CD4-positive, alpha-beta T cell treated with Interleukin-21 for 1 hour (primary cell): ENCODE data around the gene CCNY.

Source experiments
- DNase-seq: peaks from one replicate; pipeline ENCODE4 v3.0.0-alpha.2; 2020

CCNY gene

DNA sequence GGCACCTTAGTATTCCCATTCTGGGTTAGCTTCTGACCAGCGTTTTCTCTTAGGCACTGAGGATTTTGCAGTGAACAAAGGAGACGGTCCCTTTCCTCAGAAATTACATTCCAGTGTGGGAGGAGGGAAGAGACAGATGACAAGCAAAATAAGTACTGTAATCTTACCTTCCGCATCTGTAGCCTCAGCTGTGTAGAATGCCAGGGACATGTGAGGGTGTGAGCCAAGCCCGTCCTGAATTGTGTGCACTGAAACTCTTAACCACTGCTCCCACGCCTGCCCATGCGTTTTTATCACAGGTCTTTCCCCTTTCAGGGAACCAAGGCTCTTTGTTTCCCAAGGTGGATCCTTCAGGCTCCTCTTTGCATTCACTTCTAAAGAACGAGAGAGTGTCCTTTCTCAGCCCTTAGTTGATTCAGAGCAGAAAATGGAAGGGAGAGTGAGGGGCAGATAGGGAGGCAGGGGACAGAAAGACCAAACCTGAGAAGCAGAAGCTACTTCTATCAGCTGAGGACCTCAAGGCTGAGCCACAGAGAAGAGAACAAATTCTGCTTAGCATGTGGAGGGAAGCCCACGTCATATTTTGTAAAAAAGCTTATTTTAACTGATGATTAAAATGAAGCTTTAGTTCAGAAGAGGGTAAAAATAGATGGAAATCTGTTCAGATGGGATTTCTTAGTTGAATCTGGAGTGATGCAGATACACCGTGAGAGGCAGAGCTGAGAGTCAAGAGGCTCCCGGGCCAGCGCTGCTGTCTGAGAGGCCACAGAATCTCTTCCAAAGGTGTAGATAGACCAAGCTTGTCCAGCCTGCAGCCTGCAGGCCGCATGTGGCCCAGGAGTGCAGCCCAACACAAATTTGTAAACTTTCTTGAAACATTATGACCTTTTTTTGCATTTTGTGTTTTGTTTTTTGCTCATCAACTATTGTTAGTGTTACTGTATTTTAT, 122.5 kb downstream of the CCNY start:
- DNase-seq: no peak

DNA sequence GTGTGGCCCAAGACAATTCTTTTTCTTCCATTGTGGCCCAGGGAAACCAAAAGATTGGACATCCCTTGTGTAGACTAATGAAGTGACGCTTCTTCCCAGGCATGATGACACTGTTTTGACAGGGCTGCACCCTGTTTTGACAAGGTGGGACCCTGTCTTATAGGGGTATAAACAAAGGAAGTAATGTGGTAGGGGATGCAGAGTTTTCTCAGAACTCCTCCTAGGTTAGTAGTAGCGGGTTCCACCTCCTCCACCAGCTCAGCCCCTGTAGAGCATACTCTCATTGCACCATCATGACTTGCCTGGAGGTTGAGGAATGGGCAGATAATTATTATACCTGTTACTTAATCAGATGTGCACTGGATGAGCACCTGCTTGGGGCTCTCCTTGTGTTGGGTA, 123.1 kb downstream of the CCNY start:
- no peak for DNase-seq

DNA sequence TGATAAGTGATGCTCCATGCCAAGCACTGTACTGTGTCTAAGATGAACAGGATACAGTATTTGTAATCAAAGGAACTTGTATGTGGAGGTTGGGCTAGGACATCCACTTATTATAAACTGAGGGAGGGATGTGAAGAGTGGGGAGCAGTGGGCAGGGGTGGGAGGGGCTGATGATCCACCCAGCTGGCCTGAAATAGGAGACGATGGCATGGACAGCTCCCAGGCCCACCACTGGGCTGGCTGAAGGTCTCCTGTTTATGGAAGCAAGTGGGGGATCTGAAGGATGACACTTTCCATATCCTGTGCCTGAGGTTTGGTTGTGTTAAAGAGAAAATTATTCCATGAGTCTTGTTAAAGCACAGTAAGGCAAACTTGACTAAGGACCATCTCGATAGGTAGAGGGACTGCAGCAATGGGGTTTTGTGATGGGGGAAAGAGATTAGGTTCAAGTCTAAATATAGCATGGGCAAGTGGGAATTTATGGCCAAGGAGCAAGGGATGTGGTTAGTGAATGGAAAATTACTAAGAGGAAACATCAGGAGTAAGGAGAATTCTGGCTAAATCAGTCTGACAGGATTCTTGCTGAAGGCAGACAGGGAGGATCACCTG, 124.6 kb downstream of the CCNY start:
- no peak for DNase-seq

DNA sequence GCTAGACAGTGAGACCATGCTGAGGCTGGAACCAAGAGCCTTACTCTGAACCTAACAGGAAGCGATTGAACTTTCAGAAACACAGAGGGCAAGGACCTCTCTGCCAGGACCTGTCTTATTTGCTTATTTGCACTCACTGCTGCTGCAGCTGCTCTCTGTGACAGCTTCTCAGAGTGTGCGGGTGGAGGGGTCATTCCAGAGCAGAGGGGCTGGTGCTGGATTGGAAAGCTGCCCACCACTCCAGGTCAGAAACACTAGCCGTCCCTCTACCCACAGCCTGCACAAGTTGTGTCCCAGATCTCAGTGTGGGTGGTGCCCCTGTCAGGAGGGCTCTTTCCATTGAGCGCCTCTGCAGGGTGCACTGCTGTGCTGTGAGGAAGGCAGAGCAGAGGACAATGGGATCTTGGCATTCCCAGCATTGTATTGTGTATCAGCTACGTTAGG, 126.2 kb downstream of the CCNY start:
- DNase-seq: no peak

DNA sequence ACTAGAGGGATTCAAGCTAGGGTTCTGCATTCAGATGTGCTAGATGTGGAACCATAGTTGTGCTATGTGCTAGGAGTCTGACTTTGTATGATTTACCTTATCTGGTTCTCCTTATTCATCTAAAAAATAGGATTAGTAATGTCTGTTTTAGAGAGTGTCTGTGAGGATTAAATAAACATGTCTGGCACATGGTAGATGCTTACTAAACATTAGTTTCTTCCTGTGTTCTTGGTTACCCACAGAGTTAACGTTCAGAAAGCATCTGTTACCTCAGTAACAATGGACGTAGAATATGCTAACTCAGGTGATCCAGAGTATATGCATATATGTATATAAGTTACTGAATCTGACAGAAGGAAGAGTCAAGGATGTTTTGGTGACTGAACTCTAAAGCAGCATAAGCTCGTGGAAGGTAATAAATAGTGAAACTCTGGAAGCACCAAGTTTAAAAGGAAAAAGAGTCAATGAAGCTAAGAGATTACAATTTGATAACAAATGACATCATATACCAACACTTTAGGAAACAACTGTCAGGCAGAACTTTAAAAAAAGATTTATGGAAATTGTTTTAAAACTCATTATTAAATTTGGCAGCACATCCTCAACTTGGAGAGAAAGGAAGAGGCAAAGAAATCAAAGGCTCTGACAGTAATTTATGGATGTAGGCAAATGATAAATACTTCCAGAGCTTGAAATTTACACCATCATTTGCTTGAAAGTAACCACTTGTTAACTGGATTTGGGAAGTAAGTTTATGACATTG, 127.0 kb downstream of the CCNY start:
- no peak for DNase-seq

DNA sequence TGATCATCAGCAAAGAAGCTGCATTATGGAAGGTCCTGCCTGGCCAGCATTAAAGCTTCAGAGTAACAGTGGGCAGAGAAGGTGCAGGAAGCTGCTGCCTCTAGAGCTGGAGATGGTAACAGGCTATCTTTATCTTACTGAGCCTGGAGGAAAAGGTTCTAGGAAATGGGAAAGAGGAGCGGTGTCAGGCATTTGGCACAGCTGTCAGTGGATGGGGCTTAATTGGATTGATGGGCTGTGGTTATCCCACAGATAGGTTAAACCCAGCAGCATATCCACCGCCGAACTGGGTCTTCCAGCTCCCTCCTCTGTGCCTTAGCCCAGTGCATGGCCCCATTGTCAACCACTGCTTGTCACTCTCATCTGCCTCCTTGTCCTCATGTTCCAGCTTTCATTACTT, 127.6 kb downstream of the CCNY start:
- DNase-seq: no peak

DNA sequence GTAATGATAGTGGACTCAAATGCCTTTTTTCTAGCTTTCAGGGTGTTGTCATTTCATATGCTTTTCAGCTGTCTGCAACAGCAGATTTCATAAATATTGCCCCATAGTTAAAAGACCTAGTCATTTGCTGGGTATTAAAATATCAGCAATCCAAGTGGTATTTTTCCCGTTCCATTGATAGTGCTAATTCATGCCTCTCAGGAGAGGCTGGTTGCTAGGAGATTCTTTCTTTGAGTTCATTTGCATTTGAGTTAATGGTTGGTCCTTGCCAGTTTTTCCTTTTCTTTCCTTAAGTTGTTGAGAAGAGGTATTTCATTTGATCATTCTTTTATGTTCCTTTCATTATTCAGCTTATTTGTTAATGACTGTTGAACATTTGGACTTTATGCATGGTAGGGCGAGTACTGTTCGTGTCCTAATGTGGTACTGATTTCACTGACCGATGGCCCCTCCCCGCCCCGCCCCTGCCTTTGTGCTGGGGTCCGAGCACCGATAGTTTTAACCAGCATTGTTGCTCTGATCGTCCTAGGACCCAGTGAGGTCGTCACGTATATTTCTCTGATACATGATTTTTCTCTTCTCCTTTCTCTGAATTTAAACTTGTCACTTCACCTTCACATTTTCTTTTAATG, 128.6 kb downstream of the CCNY start:
- DNase-seq: no peak

DNA sequence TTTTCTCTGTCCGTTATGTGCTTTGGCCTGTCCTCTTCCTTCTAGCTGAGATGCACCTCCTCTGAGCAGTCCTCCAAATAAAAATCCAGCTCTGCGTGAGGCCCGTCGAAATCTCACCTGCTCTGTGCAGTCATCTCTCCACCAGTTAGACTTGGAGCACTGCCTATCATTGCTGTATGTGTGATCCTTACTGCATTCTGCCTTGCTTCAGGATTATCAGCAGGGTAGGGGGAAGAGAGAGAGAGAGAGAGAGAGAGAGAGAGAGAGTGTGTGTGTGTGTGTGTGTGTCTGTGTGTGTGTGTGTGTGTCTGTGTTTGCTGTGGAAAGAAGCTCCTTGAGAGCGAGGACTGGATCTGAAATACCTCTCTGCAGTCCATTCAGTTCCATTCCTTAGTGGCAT, 129.4 kb downstream of the CCNY start:
- no peak for DNase-seq

DNA sequence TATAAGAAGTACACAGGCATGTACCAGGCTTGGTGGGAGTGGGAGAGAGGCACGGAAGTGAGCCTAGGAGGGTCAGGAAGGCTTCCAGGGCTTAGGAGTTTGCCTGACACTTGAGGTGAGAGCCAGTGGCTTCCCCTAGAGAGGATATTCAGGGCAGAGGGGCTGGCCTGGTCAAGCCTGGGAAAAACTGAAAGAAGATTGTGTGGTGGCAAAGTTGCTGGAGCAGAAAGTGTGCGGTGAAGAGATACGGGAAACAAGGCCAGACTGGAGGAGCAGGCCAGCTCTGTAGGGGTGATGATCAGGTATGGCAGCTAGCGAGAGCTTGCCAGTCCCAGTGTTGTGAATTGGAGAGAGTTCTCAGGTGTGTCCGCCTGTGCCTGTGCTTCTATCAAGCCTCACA, 129.9 kb downstream of the CCNY start:
- no peak for DNase-seq

DNA sequence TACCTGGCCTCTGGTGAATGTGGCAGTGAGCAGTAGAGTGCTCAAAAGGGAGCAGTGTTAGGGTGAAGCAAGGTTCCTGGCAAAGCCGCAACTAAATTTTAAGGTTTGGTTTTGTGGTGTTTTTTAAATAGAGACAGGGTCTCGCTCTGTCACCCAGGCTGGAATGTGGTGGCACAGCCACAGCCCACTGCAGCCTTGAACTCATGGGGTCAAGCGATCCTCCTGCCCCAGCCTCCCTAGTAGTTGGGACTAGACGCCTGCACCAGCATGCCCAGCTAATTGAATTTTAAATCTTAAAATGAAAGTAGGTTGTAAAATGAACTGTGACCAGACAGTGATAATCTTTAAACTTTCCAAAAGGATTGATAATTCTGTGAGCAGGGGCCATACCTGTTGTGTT, 130.4 kb downstream of the CCNY start:
- no peak for DNase-seq

DNA sequence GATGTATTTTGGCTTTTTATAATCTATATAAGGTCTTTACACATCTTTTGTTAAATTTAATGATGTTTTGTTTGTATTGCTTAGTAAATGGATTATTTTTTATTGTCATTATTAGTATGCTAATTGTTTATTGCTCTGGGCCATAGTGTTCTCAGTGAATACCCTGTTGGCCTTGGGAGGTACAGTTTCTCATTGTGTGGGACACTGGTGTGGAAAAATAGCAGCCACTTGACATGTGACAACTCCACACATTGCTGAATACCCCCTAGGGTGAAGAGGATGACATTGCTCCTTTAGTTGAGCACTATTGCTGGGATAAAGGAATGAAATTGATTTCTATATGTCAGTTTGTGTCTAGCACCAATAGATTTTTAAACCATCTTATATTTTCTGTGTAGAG, 130.9 kb downstream of the CCNY start:
- no peak for DNase-seq

DNA sequence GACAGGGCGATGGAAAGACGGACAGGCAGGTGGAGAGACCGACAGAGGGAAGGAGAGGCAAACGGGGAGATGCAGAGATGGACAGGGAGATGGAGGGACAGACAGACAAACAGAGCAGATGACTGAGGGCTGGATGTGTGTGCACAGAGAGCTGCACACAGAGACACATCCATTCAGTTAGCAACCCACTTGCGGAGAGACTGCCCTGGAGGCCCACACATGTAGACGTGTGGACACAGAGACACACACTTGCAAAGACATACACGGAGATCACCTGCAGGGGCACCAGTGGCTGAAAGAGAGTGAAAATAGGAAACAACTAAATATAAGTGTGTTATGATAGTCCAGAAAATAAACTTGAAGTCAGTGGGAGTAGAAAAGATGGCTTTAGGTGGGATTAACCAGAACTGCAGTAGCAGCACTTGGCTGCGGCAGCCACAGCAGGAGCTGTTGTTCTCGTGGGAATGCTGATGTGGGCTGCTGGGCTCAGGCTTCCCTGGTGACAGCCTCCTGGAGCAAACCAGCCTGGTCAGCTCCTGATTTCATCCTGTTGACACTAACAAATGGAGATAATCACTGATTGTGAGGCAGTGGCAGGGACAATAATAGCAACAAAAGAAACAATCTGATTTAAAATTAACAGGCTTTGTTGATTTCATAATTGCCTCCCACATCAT, 134.1 kb downstream of the CCNY start:
- no peak for DNase-seq

DNA sequence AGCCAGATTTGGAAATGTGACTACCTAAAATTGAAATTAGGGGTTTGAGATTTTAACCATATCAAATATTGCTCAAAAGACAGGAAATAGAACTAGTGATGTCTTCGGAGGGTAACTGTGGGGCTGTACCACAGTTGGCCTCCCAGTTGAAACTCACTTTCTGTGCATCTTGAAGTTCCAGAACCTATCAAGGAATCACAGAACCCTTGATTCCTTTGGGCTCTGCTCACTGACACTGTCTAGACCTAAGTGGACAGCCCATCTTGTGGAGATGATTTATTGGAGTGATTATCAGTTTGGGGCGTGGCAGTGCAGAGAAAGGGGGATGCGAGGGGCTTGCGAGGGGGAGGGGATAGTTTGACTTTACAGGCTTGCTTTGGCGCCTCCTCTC, 134.6 kb downstream of the CCNY start:
- DNase-seq: no peak

DNA sequence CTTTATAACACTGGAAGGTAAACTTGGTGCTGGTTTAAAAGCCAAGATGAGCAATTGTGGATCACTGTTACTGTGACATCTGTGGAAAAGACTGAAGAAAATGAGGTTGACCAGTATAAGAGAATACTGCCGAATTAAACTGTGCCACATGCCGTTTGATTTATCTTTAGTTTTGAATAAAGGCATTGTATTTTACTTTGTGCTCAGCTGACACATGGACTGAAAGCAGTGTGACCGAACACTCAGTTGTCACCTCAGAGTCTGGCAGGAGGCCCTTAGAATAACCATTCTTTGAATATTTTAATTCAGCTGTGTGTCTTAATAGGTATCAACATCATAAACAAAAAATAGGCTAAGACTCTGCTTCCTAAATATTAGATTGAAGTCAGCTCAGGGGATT, 135.1 kb downstream of the CCNY start:
- no peak for DNase-seq

DNA sequence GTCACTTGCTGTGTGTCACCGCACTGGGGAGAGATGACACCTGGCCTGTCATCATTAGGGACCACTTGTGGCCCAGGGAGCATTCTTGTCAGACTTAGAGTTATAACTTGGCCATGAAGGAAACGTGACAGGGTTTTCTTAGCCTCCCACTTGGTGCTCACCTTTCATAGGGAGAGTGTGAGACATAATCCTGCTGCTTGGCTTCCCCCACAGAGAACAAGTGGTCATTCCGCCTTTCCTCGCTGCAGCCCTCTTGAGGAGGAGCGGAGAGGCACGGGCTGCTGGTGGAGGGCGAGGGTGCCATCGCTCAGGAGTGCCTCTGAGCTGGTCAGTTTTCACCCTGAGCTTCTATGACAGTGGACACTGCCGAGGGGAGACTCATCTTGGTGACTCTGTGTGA, 143.8 kb downstream of the CCNY start:
- DNase-seq: no peak

DNA sequence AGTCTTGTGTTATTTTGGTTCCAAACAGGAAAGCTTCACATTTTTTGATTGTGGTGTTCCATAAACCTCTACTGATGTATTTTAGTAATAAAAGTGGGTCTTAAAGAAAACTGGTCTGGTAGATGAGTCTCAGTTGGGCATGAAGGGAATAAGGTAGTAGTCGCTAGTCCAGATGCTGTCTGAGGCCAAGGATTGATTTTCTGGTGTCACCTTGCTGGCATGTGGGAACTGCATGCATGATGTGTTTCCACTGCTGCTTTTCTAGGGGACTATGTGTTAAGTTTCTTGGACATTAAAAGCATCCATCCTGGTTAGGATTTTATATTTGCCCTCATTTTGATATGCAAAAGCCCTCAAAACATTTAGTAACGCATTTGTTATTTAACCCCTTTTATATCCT, 145.1 kb downstream of the CCNY start:
- DNase-seq: no peak

DNA sequence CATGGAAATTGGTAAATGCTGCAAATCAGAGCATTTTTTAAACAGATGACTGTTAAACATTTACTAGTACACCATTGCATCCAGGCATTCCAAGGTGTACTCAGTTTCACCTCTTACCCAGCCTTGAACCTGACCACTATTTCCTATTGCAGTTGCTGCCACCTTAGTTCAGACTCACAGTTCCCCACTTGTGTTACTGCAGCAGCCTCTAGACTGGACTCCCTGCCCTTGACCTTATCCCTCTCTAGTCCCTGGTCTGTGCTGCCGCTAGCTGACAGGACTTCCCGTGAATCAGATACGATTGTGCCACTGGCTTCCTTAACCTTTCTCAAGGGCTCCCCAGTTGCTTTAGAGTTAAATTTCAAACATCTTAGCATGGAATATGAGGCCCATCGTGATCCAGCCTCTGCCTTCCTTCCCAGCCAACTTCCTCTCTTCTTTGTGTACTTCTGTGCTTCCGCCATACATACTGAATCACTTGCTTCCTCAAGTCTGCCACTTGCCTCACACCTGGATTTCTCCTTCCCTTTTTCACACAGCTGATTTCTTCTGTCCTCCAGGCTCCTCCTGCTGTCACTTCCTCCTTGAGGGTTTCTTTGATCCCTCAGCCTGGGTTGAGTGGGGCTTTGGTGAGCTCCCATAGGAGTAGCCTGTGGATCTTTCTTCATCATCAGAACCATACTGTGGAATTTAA, 150.1 kb downstream of the CCNY start:
- no peak for DNase-seq

DNA sequence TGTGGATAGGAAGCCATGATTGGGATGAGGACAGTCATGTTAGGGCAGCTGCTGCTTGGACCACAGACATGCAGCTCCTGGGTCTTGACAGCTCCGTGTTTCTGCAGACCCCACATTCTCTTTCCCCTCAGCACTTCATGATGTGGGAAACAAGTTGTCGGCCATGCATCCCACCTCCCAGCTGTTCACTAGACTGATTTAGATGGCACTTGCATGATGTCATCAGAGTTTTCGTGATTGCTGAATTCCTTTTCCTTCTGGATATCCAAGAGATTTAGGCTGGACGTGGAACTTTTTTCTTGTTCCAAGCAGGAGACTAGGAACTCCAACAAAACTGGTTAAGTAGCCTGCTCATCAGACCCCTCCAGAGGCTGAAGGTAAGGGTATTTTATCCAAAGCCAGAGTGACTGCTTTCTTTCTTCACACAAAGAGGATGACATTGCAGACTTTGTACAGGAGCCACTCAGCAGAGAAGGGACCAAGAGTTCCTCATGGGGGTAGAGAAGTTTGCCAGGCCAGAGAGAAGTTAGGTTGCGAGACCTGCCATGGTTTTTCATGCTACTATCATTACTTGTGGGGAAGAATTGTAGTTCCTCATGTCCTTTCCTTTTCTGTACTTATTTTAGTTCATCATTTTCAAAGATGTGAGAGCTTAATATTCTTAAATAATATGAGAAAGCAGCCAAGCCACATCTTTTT, 151.2 kb downstream of the CCNY start:
- no peak for DNase-seq

DNA sequence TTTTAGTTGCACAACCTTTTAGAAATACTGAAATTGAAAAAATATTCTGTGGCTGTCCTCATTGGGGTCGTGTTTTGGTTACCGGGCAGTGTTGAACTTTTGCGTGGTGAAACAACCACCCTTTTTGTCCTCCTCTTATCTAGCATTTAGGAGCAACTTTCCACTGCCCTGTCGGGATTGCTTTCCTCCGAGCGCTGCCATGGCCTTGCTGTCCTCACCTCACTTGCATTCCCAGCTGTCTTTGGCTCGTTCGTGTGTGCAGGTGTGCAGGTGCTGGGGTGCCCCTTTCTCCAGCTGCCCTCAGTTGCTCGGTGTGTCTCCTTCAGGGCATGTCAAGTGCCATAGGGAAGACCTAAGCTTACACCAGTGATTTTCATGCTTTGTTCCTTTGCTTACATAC, 151.9 kb downstream of the CCNY start:
- DNase-seq: no peak

DNA sequence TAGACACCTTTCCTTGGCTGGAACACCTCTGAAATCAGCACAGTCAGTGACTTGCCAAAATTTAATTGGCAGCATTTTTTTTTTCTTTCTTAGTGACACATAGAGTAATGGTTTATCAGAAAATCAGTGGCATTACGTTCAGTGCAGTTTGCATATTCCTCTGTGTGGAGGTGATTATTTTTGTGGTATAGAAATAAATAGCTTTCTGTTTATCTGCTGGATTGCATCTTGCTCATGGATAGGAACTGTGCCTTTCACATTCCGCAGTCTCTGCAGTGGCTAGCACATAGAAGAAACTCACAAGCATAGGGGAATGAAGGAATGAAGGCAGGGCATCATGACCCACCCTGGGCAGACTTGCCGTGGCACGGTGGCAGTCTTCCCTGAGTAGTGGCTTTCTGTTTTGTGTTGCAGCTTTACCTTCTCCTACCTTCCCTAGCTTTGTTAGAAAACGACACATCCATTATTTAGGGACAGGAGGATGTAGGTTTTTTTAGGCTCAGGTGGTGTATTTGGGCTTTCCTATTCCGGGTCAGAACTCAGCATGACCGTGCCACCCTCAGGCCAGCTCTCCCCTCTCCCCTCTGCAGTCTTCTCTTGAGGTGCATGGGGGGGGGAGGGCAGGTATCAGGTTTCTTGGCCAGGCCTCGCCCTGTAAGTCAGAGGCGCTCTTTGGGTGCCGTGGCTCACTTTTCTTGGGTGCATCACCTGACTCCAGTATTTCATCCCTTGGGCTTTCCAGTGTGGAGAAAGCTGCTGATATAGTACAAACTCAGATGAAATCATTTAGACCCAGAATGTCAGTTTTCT, 156.3 kb downstream of the CCNY start:
- no peak for DNase-seq
